ENCODE data around the gene NBEA. TPM values are rescaled to one million over a fixed set of nuclear protein-coding genes. Genes with fewer than 3 reads are reported as not detected.
"Not testable (repeated sequence)": the region's sequence is repeated elsewhere in the genome, so short reads cannot be mapped to it uniquely, and the experiment has no call there.

NBEA gene
- polyA plus RNA-seq, 6 donors from 2014 or later, result 1.1 to 2.3 (median 1.5) TPM

DNA sequence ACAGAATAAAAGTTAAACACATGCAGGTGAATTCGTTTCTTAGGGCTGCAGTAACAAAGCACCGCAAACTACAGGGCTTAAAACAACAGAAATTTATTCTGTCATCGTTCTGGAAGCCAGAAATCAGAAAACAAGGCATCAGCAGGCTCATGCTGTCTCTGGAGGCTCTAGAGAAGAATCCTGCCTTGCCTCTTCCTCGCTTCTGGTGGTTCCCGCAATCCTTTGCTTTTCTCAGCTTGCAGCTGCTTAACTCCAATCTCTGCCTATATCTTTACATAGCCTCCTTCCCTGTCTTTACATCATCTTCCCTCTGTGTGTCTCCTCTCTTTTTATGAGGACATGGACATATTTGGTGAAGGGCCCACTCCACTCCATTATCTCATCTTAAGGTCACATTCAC is 6.2 kb upstream of the NBEA start:
- no peak overlapping the region for H3K4me3 Mint-ChIP-seq
- DNase-seq, result no peak
- peaks cover 0 to 5% (median 0%) of the 10 kb centered on the region in 7 donors for H3K9me3 Mint-ChIP-seq
- ATAC-seq (ENCODE audit: low read depth in 2 of 2), result no peak
- H3K27ac Mint-ChIP-seq, result no peak overlapping the region
- H3K27me3 Mint-ChIP-seq, result peaks cover 43 to 63% (median 48%) of the 10 kb centered on the region in 3 donors
- no peaks in the 10 kb centered on the region for H3K36me3 Mint-ChIP-seq
- no peaks in the 10 kb centered on the region for H3K4me1 Mint-ChIP-seq

DNA sequence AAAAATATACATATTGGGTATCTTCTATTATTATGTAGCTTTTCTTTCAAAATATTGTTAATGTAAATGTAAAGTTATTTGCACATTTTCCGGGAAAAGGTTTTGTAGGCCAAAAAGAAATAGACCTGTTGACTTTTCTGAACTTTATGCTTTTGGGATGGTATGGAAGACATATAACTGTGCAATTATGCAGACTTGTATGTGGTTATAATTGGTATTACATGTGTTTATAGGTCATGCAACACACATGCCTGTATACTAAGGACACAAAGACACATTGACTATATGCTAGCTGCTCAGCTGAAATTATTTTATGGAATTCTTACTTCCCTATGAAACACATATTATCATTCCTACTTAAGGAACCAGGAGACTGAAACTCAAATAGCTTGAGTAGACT is 2.3 kb upstream of the NBEA start:
- Mint-ChIP-seq H3K9me3 (no peaks in the 10 kb centered on the region), H3K4me1 (peaks cover 19 to 26% (median 24%) of the 10 kb centered on the region in 3 donors), H3K27ac (no peak overlapping the region), H3K27me3 (peaks cover 34 to 43% (median 35%) of the 10 kb centered on the region in 3 donors), H3K36me3 (no peaks in the 10 kb centered on the region), H3K4me3 (peak overlapping the region in 1 of 8 donors; percentile 93)
- ATAC-seq (ENCODE audit: low read depth in 2 of 2) (no peak), DNase-seq (no peak)

DNA sequence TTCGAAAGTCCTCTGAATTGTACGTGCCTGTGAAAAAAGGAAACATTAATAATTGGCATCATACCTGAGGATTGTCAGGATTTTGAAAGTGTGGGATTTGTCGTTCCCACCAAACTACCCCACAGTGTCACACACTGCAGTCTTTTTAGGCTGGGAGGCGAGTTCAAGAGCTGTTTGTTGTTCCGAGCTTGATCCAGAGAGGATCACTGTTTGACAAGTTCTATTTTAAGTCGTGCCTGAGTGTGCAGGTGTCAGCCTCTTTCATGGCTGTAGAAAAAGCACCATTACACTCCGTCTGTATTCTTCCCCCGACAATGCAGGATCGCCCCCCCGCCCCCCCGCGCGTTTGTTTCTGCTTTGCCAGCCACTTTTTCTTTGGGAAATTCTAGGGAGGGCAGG is 635 bp upstream of the NBEA start:
- Mint-ChIP-seq H3K4me1 (peaks cover 24 to 34% (median 28%) of the 10 kb centered on the region in 3 donors), H3K27me3 (peaks cover 23 to 27% (median 23%) of the 10 kb centered on the region in 3 donors), H3K36me3 (no peaks in the 10 kb centered on the region), H3K4me3 (peak overlapping the region; percentile 91 to 98 (median 94)), H3K9me3 (no peaks in the 10 kb centered on the region), H3K27ac (peak overlapping the region in 2 of 6 donors; percentile 22 to 87)
- DNase-seq (no peak), ATAC-seq (ENCODE audit: low read depth in 2 of 2) (no peak)

DNA sequence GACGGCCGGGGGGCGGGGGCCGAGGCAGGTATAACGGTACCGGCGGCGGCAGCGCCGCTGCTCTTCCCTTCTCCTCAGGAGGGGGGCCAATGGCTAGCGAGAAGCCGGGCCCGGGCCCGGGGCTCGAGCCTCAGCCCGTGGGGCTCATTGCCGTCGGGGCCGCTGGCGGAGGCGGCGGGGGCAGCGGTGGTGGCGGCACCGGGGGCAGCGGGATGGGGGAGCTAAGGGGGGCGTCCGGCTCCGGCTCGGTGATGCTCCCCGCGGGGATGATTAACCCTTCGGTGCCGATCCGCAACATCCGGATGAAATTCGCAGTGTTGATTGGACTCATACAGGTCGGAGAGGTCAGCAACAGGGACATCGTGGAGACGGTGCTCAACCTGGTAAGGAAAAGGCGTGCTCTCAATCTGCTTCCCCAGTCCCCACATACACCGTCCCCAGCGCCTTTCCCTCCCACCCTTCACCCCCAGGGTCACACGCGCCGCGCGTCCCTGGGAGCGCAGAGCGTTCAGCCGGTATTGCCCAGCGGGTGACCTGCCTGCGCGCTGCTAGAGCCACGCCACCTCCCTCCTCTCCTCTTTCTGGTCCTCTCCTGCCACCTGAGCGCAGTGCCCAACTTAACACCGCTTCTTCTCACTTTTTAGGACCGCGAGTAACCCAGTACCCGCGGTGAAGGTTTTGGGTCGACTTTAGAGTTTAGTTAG is 814 bp downstream of the NBEA start:
- no peaks in the 10 kb centered on the region for H3K36me3 Mint-ChIP-seq
- H3K27ac Mint-ChIP-seq, result peak overlapping the region; percentile 65 to 94 (median 84)
- H3K9me3 Mint-ChIP-seq, result no peaks in the 10 kb centered on the region
- DNase-seq (peak; percentile 17), ATAC-seq (ENCODE audit: low read depth in 2 of 2) (peak in 1 of 2 donors; percentile 7)
- peaks cover 10 to 17% (median 15%) of the 10 kb centered on the region in 3 donors for H3K27me3 Mint-ChIP-seq
- H3K4me3 Mint-ChIP-seq, result peak overlapping the region; percentile 86 to 98 (median 93)
- peaks cover 24 to 34% (median 28%) of the 10 kb centered on the region in 3 donors for H3K4me1 Mint-ChIP-seq

DNA sequence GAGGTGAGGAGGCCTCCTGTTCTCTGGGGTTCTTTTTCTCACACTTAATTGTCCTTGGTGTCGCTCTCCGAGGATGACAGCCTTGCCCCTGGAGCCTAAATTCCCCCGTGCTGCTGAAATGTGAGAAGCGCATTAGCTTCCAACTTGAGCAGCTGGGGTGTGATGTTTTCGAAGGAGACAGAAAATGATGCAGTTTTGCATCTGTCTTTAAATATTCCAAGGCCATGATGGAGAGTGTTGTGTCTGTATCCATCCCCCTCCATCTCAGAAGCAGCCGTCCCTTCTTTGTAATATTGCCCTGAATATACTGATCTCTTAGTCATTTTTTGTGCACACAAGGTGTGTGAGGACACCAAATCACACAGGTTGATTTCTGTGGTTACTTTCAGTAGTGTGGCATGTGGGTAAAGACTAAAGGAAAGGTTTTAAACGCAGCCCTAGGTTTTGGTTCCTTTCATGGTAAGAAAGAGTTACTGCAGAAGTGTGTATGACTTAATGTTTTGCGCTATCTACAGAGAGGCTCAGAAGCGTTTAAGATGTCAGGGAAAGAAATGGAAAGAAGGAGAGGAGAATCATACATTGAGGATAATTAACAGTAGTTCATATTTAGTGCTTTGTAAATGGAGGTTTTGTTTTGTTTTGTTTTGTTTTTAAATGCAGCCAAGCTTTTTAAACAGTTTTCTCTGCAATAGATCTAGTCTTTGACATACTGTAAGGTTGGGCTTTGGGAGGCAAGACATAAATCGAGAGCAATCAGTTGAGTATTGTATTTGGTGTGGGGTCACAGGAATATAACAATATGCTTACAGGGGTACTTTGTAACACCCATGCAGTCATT is 1.6 kb downstream of the NBEA start:
- Mint-ChIP-seq H3K27me3 (peaks cover 8 to 12% (median 11%) of the 10 kb centered on the region in 3 donors), H3K4me1 (peaks cover 24 to 34% (median 28%) of the 10 kb centered on the region in 3 donors), H3K27ac (peak overlapping the region; percentile 20 to 94 (median 82)), H3K4me3 (peak overlapping the region; percentile 86 to 98 (median 93)), H3K36me3 (no peaks in the 10 kb centered on the region), H3K9me3 (no peaks in the 10 kb centered on the region)
- no peak for ATAC-seq (ENCODE audit: low read depth in 2 of 2)
- no peak for DNase-seq

DNA sequence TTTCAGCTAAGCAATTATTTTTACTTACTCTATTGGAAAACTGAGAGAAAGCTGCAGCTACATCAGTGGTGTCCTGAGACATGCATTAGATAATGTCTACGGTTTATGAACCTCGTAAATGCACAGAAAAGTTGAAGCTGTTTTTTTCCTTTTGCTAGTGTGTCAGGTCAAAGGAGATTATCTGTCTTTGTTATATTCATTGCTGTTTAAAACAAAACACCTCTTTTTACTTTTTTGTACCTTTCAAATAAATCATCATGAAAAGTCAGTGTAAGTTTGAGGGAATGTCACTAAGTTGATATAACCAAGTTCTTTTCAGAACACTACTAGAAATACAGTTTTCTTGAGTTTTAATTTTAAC is 2.2 kb downstream of the NBEA start:
- no peak for DNase-seq
- Mint-ChIP-seq H3K4me3 (peak overlapping the region in 6 of 8 donors; percentile 21 to 93 (median 92)), H3K4me1 (peaks cover 24 to 34% (median 28%) of the 10 kb centered on the region in 3 donors), H3K9me3 (no peaks in the 10 kb centered on the region), H3K27me3 (peaks cover 4 to 8% (median 7%) of the 10 kb centered on the region in 3 donors), H3K27ac (no peak overlapping the region), H3K36me3 (no peaks in the 10 kb centered on the region)
- no peak for ATAC-seq (ENCODE audit: low read depth in 2 of 2)

DNA sequence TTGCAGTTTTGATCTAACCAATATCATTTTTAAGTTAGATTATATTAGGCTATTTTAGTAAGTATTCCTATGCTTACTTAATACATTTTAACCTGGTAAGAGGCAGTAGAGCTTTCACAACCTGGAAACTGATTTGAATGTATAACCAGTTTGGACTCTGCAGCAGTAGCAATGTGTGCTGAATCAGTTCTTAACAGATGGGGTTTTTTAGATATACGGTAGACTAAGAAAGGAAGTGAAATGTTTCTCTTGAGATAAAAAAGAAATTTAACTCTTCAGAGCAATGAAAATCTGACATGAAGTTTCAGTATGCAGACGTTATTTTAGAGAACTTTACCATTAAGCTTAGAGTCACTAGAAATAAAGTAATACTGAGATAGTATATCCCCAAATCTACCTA is 2.7 kb downstream of the NBEA start:
- H3K4me1 Mint-ChIP-seq, result peaks cover 24 to 34% (median 28%) of the 10 kb centered on the region in 3 donors
- DNase-seq (no peak), ATAC-seq (ENCODE audit: low read depth in 2 of 2) (no peak)
- H3K36me3 Mint-ChIP-seq, result no peaks in the 10 kb centered on the region
- peaks cover 2 to 8% (median 7%) of the 10 kb centered on the region in 3 donors for H3K27me3 Mint-ChIP-seq
- H3K9me3 Mint-ChIP-seq, result no peaks in the 10 kb centered on the region
- peak overlapping the region in 1 of 6 donors; percentile 5 for H3K27ac Mint-ChIP-seq
- peak overlapping the region in 2 of 8 donors; percentile 47 to 93 for H3K4me3 Mint-ChIP-seq

DNA sequence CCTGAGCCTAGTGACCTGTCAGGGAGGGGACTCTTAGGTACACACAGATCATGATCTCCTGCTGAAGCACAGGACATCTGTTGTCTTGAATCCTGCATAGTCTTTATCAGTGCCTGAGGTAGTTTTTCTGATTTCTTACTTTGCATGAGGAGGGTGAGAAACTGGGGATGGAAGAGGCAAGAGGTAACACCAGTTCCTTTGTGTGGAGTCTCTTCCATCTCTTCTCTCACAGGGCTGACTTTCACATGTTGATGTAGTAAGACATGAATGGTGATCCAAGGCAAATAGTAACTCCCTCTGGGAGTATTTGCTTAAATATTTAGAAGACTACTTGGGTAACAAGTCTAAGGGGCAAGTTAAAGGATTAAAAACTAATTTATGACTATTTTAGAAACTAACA is 9.5 kb downstream of the NBEA start:
- Mint-ChIP-seq H3K27me3 (no peaks in the 10 kb centered on the region), H3K9me3 (peaks cover 0 to 2% (median 0%) of the 10 kb centered on the region in 7 donors), H3K4me3 (no peak overlapping the region), H3K27ac (no peak overlapping the region), H3K4me1 (no peaks in the 10 kb centered on the region), H3K36me3 (peaks cover 0 to 6% of the 10 kb centered on the region in 2 donors)
- DNase-seq (no peak), ATAC-seq (ENCODE audit: low read depth in 2 of 2) (no peak)

DNA sequence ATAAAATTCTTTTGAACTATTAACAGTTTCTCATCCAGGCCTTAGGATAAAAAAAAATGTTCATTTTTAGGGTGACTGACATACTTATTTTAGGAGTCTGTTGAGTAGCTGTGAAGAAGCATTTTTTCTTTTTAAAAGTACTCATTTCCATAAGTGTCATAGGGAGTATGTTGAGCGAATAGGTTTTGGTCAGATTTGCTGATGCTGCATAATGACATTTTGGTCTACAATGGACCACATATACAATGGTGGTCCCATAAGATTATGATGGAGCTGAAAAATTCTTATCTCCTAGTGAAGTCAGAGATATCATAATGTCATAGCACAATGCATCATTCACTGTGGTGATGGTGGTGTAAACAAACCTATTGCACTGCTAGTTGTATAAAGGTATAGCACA is 17.4 kb downstream of the NBEA start:
- Mint-ChIP-seq H3K4me1 (peaks cover 0 to 4% (median under 1%) of the 10 kb centered on the region in 3 donors), H3K4me3 (no peak overlapping the region), H3K27ac (no peak overlapping the region), H3K36me3 (peaks cover 0 to 6% of the 10 kb centered on the region in 2 donors), H3K27me3 (no peaks in the 10 kb centered on the region), H3K9me3 (no peaks in the 10 kb centered on the region)
- ATAC-seq (ENCODE audit: low read depth in 2 of 2), result no peak
- no peak for DNase-seq

DNA sequence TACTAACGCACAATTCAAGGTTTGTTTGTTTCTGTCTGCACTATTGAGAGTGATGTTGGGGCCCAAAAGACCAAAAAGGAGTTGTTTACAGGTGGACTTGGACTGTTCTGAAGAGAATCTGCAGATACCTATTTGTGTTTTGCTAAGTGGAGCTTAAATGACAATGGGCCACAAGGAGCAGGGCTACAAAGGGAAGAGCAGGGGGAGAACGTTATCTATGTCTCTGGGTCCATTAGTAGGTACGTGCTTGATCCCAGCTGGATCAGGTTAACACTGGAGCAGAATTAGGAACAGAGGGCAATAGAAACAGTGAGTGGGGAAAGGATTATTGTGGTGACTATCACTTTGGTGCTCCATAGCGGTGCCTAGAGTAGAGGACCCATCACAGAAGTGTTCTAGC is 22.5 kb downstream of the NBEA start:
- no peak overlapping the region for H3K27ac Mint-ChIP-seq
- H3K4me1 Mint-ChIP-seq, result peaks cover 0 to 5% (median 0%) of the 10 kb centered on the region in 3 donors
- H3K36me3 Mint-ChIP-seq, result no peaks in the 10 kb centered on the region
- H3K27me3 Mint-ChIP-seq, result no peaks in the 10 kb centered on the region
- no peak overlapping the region for H3K4me3 Mint-ChIP-seq
- DNase-seq (no peak), ATAC-seq (ENCODE audit: low read depth in 2 of 2) (no peak)
- H3K9me3 Mint-ChIP-seq, result peaks cover 0 to 3% (median under 1%) of the 10 kb centered on the region in 7 donors

DNA sequence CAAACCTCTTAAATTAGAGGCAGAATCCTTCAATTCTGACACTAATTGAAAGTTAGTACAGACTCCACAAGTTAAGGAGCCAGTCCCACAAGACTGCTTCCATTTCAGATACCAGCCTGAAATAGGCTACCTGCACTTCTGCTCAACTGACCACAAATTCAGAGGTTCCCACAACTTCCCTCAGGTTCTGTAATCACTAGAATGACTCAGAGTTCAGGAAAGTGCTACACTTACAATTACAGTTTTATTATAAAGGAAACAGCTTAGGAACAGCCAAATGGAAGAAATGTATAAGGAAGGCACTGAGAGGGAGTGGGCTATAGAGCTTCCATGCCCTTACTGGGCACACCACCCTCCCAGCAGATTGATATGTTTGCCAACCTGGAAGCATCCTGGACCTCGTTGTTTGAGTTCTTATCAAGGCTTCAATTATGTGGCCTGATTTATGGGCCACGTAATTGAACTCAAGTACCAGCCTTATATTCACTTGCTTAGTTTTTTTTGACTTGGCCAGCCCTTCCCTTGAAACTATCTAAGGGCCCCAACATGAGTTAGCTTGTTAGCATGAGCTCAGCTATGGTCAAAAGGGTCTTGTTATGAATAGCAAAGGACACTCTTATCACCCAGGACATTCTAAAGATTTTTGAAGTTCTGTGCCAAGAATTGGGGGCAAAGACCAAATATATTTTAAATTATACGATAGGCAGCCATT is 25.9 kb downstream of the NBEA start:
- Mint-ChIP-seq H3K4me1 (peaks cover 0 to 5% (median 0%) of the 10 kb centered on the region in 3 donors), H3K4me3 (no peak overlapping the region), H3K27me3 (no peaks in the 10 kb centered on the region), H3K9me3 (peaks cover 0 to 22% (median 18%) of the 10 kb centered on the region in 7 donors), H3K27ac (no peak overlapping the region), H3K36me3 (peaks cover 0 to 9% of the 10 kb centered on the region in 2 donors)
- DNase-seq (no peak), ATAC-seq (ENCODE audit: low read depth in 2 of 2) (no peak)

DNA sequence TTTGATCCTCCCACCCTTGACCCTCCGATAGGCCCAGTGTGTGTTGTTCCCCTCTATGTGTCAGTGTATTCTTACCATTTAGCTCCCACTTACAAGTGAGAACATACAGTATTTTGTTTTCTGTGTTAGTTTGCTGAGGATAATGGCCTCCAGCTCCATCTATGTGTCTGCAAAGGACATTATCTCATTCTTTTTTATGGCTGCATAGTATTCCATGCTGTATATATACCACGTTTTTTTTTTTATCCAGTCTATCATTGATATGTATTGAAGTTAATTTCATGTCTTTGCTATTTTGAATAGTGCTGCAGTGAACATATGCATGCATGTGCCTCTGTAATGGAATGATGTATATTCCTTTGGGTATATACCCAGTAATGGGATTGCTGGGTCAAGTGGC is 27.5 kb downstream of the NBEA start:
- not testable (repeated sequence) for ATAC-seq (ENCODE audit: low read depth in 2 of 2); H3K27me3 Mint-ChIP-seq; H3K27ac Mint-ChIP-seq; DNase-seq; H3K4me1 Mint-ChIP-seq; H3K4me3 Mint-ChIP-seq
- peaks cover 5 to 17% of the 10 kb centered on the region in 2 donors for H3K36me3 Mint-ChIP-seq
- peaks cover 5 to 24% (median 18%) of the 10 kb centered on the region in 7 donors for H3K9me3 Mint-ChIP-seq

DNA sequence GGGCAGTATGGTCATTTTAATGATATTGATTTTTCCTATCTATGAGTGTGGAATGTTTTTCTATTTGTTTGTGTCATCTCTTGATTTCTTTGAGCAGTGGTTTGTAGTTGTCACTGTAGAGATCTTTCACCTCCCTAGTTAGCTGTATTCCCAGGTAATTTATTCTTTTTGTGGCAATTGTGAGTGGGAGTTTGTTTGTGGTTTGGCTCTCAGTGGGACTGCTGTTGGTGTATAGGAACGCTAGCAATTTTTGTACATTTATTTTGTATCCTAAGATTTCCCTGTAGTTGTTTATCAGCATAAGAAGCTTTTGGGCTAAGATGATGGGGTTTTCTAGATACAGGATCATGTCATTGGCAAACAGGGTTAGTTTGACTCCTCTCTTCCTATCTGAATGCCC is 28.9 kb downstream of the NBEA start:
- DNase-seq (no peak), ATAC-seq (ENCODE audit: low read depth in 2 of 2) (no peak)
- no peaks in the 10 kb centered on the region for H3K27me3 Mint-ChIP-seq
- H3K27ac Mint-ChIP-seq, result peak overlapping the region in 1 of 6 donors; percentile 55
- H3K4me1 Mint-ChIP-seq, result no peaks in the 10 kb centered on the region
- H3K9me3 Mint-ChIP-seq, result peaks cover 5 to 29% (median 19%) of the 10 kb centered on the region in 7 donors
- H3K4me3 Mint-ChIP-seq, result no peak overlapping the region
- peaks cover 5 to 17% of the 10 kb centered on the region in 2 donors for H3K36me3 Mint-ChIP-seq
